ENCODE measurements around the gene GART.

Gene GART

GRCh38 chr21:33455686-33456446 lies 86.1 kb downstream of the GART start:
- no peak overlapping the region for H3K27ac ChIP-seq
- H4K20me1 ChIP-seq, result no peaks in the 10 kb centered on the region
- H3K4me3 ChIP-seq, result no peak overlapping the region
- H3K4me2 ChIP-seq, result no peak overlapping the region
- H3K4me1 ChIP-seq, result no peaks in the 10 kb centered on the region
- H3K9me3 ChIP-seq (replicated peaks in 1 of 11), result no peaks in the 10 kb centered on the region
- no peaks in the 10 kb centered on the region for H3K27me3 ChIP-seq
- 0 out of 22 replicates have a peak overlapping the region, but pooled peaks of 1 of the 11 experiments have one; percentile 15 for H3K9ac ChIP-seq
- peaks cover 28 to 89% (median 55%) of the 10 kb centered on the region in 11 experiments; a peak in 21 of 22 replicates for H3K36me3 ChIP-seq
- TF ChIP-seq Cebpa-rat (IDR thresholded peaks at IDR 0.05), result no peak

Measured in BLaER1 treated with 17β-estradiol and CSF1 and Interleukin-3, amounts not matched to agents 10 nM and 100 nM (cell line).